ENCODE measurements around the gene RFX1.
A peak's percentile ranks its signal among the peaks of the same experiment; 100 is the strongest.
"Not testable (repeated sequence)": the region's sequence is repeated elsewhere in the genome, so short reads cannot be mapped to it uniquely, and the experiment has no call there.

Gene RFX1

DNA sequence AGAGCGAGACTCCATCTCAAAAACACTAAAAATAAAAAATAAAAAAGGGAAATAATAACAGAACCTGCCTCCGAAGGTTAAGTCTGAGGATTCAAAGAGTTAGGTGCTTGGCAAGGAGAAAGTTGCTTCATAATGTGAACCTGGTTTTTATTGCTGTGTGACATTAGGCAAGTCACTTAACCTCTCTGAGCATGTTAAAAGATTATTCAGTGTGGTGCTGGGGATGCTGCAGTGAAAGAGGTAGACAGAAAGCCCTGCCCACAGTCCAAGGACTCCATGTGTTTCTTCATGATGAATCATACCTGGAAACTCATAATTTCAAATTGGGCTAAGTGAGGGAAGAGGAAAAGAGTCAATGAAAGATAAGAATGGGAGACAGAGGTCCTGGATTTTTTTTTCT is 27.8 kb upstream of the RFX1 start:
- DNase-seq (ENCODE audit: low spot score), result no peak

DNA sequence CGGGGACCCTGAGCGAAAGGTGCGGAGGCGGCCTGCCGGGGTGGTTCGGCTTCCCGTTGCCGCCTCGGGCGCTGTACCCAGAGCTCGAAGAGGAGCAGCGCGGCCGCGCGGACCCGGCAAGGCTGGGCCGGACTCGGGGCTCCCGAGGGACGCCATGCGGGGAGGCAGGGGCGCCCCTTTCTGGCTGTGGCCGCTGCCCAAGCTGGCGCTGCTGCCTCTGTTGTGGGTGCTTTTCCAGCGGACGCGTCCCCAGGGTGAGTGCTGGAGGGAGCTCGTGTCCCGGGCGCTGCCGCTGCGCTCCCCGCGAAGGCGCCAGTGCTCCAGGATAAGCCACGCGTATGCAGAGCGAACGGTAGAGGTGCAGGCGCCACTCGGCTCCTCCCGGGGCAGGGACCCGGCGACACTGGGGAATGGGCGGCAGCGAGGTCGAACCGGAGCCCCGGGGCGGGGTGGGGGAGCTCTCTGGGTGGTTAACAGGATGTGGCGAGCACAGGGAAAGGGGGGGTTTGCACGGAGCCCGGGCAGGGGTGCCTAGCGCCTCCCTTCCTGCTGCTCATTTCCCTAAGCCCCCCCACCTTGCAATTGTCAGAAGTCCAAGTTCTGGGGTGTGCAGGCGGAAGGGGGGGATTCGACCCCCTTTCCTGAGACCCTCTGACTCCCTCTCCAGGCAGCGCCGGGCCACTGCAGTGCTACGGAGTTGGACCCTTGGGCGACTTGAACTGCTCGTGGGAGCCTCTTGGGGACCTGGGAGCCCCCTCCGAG is 25.8 kb upstream of the RFX1 start, which contains the start of gene IL27RA:
IL27RA (plus strand) TSS at position 44 of the 762 bp plus-strand sequence; CDS start at position 155, 111 bp downstream.
- DNase-seq (ENCODE audit: low spot score), result peak; percentile 84
- TF ChIP-seq, protein P1, sequence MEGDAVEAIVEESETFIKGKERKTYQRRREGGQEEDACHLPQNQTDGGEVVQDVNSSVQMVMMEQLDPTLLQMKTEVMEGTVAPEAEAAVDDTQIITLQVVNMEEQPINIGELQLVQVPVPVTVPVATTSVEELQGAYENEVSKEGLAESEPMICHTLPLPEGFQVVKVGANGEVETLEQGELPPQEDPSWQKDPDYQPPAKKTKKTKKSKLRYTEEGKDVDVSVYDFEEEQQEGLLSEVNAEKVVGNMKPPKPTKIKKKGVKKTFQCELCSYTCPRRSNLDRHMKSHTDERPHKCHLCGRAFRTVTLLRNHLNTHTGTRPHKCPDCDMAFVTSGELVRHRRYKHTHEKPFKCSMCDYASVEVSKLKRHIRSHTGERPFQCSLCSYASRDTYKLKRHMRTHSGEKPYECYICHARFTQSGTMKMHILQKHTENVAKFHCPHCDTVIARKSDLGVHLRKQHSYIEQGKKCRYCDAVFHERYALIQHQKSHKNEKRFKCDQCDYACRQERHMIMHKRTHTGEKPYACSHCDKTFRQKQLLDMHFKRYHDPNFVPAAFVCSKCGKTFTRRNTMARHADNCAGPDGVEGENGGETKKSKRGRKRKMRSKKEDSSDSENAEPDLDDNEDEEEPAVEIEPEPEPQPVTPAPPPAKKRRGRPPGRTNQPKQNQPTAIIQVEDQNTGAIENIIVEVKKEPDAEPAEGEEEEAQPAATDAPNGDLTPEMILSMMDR (IDR thresholded peaks at IDR 0.05; ENCODE audit: extremely low read depth, missing control alignments), result peak; percentile 89

More for the DNA sequence above, 27.8 kb upstream of the RFX1 start:
- TF ChIP-seq, protein P1 (IDR thresholded peaks at IDR 0.05; ENCODE audit: extremely low read depth, missing control alignments), result no peak

DNA sequence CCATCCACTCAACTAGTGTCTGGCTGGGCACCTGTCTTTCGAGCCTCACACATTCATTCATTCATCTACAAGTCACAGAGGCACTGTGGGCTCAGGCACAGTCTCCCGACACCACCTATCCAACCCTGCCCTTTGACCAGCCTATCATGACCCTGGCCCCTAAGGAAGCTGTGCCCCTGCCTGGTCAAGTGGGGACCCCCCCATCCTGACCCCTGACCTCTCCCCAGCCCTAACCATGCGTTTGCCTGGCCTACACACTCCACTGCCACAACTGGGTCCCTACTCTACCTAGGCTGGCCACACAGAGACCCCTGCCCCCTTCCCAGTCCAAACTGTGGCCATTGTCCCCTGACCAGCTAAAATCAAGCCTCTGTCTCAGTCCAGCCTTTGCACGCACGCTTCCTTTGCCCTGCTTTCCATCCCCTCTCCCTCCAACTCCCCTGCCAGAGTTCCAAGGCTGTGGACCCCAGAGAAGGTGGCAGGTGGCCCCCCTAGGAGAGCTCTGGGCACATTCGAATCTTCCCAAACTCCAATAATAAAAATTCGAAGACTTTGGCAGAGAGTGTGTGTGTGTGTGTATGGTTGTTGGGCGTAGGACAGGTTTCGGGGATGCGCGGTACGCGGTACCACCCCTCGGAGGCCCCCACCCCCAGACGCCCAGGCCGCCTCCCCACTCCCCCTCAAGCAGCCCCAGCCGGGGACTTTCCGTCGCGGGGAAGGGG is 25.0 kb upstream of the RFX1 start:
- DNase-seq (ENCODE audit: low spot score), result peak; percentile 23
- TF ChIP-seq, protein P1 (IDR thresholded peaks at IDR 0.05; ENCODE audit: extremely low read depth, missing control alignments), result no peak

DNA sequence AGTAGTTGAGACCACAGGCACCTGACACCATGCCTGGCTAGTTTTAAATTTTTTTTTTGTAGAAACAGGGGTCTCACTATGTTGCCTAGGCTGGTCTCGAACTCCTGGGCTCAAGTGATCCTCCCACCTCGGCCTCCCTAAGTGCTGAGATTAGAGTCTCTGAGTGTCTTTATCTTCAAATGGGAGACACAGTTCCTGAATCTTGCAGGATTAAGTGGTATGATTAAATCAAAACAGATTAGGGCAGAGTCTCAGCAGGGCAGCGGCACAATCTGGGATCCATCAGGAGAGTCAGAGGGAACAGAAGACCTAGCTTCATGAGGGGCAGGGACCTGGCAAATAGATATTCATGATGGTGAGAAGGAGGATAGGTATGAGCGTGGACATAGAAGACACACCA is 22.8 kb upstream of the RFX1 start:
- TF ChIP-seq, protein P1 (IDR thresholded peaks at IDR 0.05; ENCODE audit: extremely low read depth, missing control alignments), result no peak
- no peak for DNase-seq (ENCODE audit: low spot score)

DNA sequence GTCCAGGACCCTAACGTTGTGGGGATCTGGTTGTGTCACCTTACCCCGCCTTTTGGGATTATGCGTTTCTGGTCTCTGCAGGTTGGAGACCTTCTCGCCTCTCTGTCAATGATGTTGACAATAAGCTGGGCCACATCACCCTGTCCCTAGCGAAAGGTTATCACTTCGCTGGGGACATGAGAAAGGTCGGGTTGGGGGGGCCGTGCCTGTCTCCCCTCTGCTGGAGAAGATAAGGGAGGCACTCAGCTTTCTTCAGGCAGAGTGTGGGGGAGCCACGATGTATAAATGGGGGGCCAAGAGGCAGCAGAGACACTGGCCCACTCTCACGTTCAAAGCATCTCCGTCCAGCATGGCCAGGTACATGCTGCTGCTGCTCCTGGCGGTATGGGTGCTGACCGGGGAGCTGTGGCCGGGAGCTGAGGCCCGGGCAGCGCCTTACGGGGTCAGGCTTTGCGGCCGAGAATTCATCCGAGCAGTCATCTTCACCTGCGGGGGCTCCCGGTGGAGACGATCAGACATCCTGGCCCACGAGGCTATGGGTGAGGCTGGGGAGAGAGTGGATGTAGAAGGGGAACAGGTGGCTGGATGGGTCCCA is 21.8 kb upstream of the RFX1 start, which contains the start of gene RLN3:
RLN3 (plus strand) TSS at position 293 of the 595 bp plus-strand sequence; CDS start at position 350, 57 bp downstream.
- TF ChIP-seq, protein P1 (IDR thresholded peaks at IDR 0.05; ENCODE audit: extremely low read depth, missing control alignments), result no peak

DNA sequence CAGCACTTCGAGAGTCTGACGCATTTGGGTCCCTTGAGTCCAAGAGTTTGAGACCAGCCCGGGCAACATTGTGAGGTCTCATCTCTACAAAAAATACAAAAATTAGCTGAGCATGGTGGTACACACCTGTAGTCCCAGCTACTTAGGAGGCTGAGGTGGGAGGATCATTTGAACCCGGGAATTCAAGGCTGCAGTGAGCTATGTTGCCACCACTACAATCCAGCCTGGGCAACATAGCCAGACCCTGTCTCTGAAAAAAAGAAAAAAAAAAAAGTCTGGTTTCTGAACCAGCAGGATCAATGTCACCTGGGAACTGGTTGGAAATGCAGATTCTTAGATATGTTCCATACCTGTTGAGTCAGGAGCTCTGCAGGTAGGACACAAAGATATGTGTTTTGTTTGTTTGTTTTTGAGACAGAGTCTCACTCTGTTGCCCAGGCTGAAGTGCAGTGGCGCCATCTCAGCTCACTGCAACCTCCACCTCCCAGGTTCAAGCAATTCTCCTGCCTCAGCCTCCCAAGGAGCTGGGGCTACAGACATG is 20.6 kb upstream of the RFX1 start:
- not testable (repeated sequence) for DNase-seq (ENCODE audit: low spot score)

More for the DNA sequence above, 21.8 kb upstream of the RFX1 start, which contains the start of gene RLN3:
- no peak for DNase-seq (ENCODE audit: low spot score)

DNA sequence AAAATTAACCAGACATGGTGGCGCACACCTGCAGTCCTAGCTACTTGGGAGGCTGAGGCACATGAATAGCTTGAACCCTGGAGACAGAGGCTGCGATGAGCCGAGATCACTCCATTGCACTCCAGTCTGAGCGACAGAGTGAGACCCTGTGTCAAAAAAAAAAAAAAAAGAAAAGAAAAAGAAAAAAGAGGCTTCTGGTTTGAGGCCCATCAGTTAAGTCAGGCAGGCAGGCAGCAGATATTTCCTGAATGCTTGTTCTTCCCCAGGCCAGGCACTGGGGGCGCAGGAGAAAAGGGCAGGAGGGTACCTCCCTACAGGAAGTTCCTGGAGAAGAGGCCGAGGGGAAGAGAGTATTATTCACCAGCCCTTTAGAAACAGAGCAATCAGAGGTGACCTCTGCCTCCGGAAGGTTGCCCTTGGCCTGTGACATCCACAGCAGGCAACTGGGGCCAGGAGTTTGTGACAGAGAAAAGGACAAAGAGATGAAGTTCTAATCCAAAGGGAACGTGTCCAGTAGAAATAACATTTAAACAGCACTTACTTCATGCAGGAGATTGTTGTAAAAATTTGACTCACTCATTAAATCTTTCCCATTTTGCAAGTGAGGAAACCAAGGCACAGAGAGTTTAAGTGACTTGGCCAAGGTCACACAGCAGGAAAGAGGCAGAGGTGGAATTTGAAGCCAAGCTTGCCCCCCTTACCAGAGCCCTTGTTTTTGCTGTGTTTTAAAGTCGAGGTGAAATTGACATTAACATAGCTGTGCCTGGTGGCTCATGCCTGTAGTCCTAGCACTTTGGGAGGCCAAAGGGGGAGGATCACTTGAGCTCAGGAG is 17.5 kb upstream of the RFX1 start:
- TF ChIP-seq, protein P1 (IDR thresholded peaks at IDR 0.05; ENCODE audit: extremely low read depth, missing control alignments), result no peak

More for the DNA sequence above, 17.5 kb upstream of the RFX1 start:
- DNase-seq (ENCODE audit: low spot score), result peak; percentile 37
